SW480 (cell line): ENCODE measurements around the gene FBF1.

Source experiments
- DNase-seq: peaks from one replicate; pipeline ENCODE4 v3.0.0-alpha.2; 2016; ENCODE audit warnings: low spot score

Gene FBF1

GRCh38 chr17:75914643-75915267 is 26.1 kb downstream of the FBF1 start:
- no peak for DNase-seq

GRCh38 chr17:75913537-75914210 is 27.2 kb downstream of the FBF1 start:
- no peak for DNase-seq

- no peak for DNase-seq
These were observed 30.1 kb downstream of the FBF1 start for GRCh38 chr17:75910699-75911098.

GRCh38 chr17:75909812-75910274 is 31.0 kb downstream of the FBF1 start:
- no peak for DNase-seq

GRCh38 chr17:75909051-75909811 is 31.6 kb downstream of the FBF1 start:
- peak; percentile 73 for DNase-seq

- DNase-seq = peak; percentile 88
These were observed 32.6 kb downstream of the FBF1 start for GRCh38 chr17:75908201-75908600.

GRCh38 chr17:75906143-75906884 is 34.5 kb downstream of the FBF1 start:
- DNase-seq = peak; percentile 49

- peak; percentile 96 for DNase-seq
These were observed 35.9 kb downstream of the FBF1 start, which contains the start of gene MRPL38 for GRCh38 chr17:75904749-75905521. Gene MRPL38, minus strand, starts transcription at chr17:75904884. Its CDS starts 9 bp downstream, at chr17:75904875.

GRCh38 chr17:75902406-75902805 is 38.4 kb downstream of the FBF1 start:
- no peak for DNase-seq

- DNase-seq = no peak
These were observed 39.1 kb downstream of the FBF1 start for GRCh38 chr17:75901727-75902126.

GRCh38 chr17:75900691-75901533 is 39.9 kb downstream of the FBF1 start:
- DNase-seq = no peak

GRCh38 chr17:75899767-75900468 is 40.9 kb downstream of the FBF1 start:
- no peak for DNase-seq

- DNase-seq = no peak
These were observed 41.5 kb downstream of the FBF1 start for GRCh38 chr17:75899353-75899752.

- no peak for DNase-seq
These were observed 42.1 kb downstream of the FBF1 start for GRCh38 chr17:75898791-75899190.

GRCh38 chr17:75898065-75898464 is 42.8 kb downstream of the FBF1 start:
- DNase-seq = no peak

GRCh38 chr17:75897160-75898019 is 43.5 kb downstream of the FBF1 start:
- no peak for DNase-seq

- peak; percentile 76 for DNase-seq
These were observed 44.3 kb downstream of the FBF1 start, which contains the start of gene TRIM65 for GRCh38 chr17:75896415-75897159. Gene TRIM65, minus strand, starts transcription at chr17:75896951. Its CDS starts 14 bp downstream, at chr17:75896937.
